Right atrium auricular region (tissue), 2 donors: Measurements from ENCODE around the gene RAB31. TPM values are rescaled to one million over a fixed set of nuclear protein-coding genes. Genes with fewer than 3 reads are reported as not detected.
"Not testable (repeated sequence)": the region's sequence is repeated elsewhere in the genome, so short reads cannot be mapped to it uniquely, and the experiment has no call there.

Source experiments
- DNase-seq: peaks from one replicate; pipeline ENCODE4 v3.0.0-alpha.2; 2019; ENCODE audit warnings: low spot score
- H3K27ac ChIP-seq, 2 donors: fragments of 200-600 bp; sonication (generic); 1 replicate in 1 of 2; 2 replicates in 1 of 2; pipeline ENCODE4 v1.5.1; 2016 to 2019
- H3K27me3 ChIP-seq, 2 donors: fragments of 200-600 bp; sonication (generic); one replicate each; pipeline versions ENCODE4 v1.5.1 to v1.6.0; 2017 to 2019
- H3K36me3 ChIP-seq: fragments of 200-600 bp; sonication (generic); one replicate; pipeline ENCODE4 v1.5.1; 2016
- H3K4me1 ChIP-seq, 2 donors: fragments of 200-600 bp; sonication (generic); one replicate each; pipeline versions ENCODE4 v1.5.1 to v1.6.0; 2017 to 2019
- H3K4me3 ChIP-seq, 2 donors: fragments of 200-600 bp; sonication (generic); 1 replicate in 1 of 2; 2 replicates in 1 of 2; pipeline ENCODE4 v1.5.1; 2017 to 2019; ENCODE audit warnings: mild to moderate bottlenecking in 1 of 2, moderate library complexity in 1 of 2
- H3K9me3 ChIP-seq, 2 donors: fragments of 200-600 bp; sonication (generic); one replicate each; pipeline ENCODE4 v1.5.1; 2019
- CTCF ChIP-seq, 2 donors: fragments of 200-600 bp; sonication (generic); IDR thresholded peaks; one replicate each; pipeline ENCODE4 v1.5.1; 2019; ENCODE audit warnings: antibody characterized with exemption in 2 of 2
- total RNA-seq, 2 donors: library from RNA; depleted of rRNA; stranded (reverse); fragments of >200 nt; gene quantifications; one replicate each; pipeline ENCODE4 v1.1.0, GENCODE V29; 2016

RAB31 gene
- total RNA-seq, 2 donors from 2014 or later = 9.9 to 29.2 TPM

GRCh38 chr18:9766740-9767139, 58.6 kb downstream of the RAB31 start:
- Histone ChIP-seq H3K27ac (no peak overlapping the region), H3K9me3 (no peaks in the 10 kb centered on the region), H3K36me3 (no peaks in the 10 kb centered on the region), H3K4me3 (no peak overlapping the region), H3K4me1 (peaks cover 0 to 8% of the 10 kb centered on the region in 2 donors), H3K27me3 (no peaks in the 10 kb centered on the region)
- no peak for TF ChIP-seq CTCF (IDR thresholded peaks at IDR 0.05)
- no peak for DNase-seq

- not testable (repeated sequence) for H3K27me3 ChIP-seq, DNase-seq, H3K9me3 ChIP-seq, H3K36me3 ChIP-seq, H3K4me3 ChIP-seq, H3K27ac ChIP-seq
- peaks cover 0 to 14% of the 10 kb centered on the region in 2 donors for H3K4me1 ChIP-seq
Observed at GRCh38 chr18:9768071-9768691, 60.1 kb downstream of the RAB31 start.

GRCh38 chr18:9770111-9770510, 62.0 kb downstream of the RAB31 start:
- H3K4me1 ChIP-seq = peaks cover 0 to 14% of the 10 kb centered on the region in 2 donors
- H3K36me3 ChIP-seq, H3K9me3 ChIP-seq, H3K4me3 ChIP-seq, H3K27ac ChIP-seq, DNase-seq, H3K27me3 ChIP-seq: not testable (repeated sequence)

GRCh38 chr18:9771261-9771976, 63.3 kb downstream of the RAB31 start:
- peak; percentile 98 to 100 for TF ChIP-seq CTCF (IDR thresholded peaks at IDR 0.05)
- DNase-seq = peak; percentile 90
- Histone ChIP-seq H3K4me1 (peaks cover 0 to 14% of the 10 kb centered on the region in 2 donors), H3K4me3 (peak overlapping the region in 1 of 2 donors; percentile 3), H3K27ac (peak overlapping the region in 1 of 2 donors; percentile 53), H3K9me3 (no peaks in the 10 kb centered on the region), H3K36me3 (no peaks in the 10 kb centered on the region), H3K27me3 (no peaks in the 10 kb centered on the region)

- Histone ChIP-seq H3K27ac (no peak overlapping the region), H3K4me3 (no peak overlapping the region), H3K9me3 (no peaks in the 10 kb centered on the region), H3K36me3 (no peaks in the 10 kb centered on the region), H3K27me3 (no peaks in the 10 kb centered on the region), H3K4me1 (peaks cover 0 to 14% of the 10 kb centered on the region in 2 donors)
- no peak for TF ChIP-seq CTCF (IDR thresholded peaks at IDR 0.05)
- DNase-seq = no peak
Observed at GRCh38 chr18:9771977-9772660, 64.0 kb downstream of the RAB31 start.

GRCh38 chr18:9772847-9773677, 65.0 kb downstream of the RAB31 start:
- no peak for TF ChIP-seq CTCF (IDR thresholded peaks at IDR 0.05)
- no peak overlapping the region for H3K27ac ChIP-seq

More at GRCh38 chr18:9772847-9773677, 65.0 kb downstream of the RAB31 start:
- H3K9me3 ChIP-seq = no peaks in the 10 kb centered on the region
- H3K27me3 ChIP-seq = no peaks in the 10 kb centered on the region
- DNase-seq = no peak
- H3K36me3 ChIP-seq = no peaks in the 10 kb centered on the region
- no peak overlapping the region for H3K4me3 ChIP-seq
- H3K4me1 ChIP-seq = peaks cover 0 to 14% of the 10 kb centered on the region in 2 donors
